ENCODE measurements around the gene SH3RF3. TPM values are rescaled to one million over a fixed set of nuclear protein-coding genes. Genes with fewer than 3 reads are reported as not detected.
A peak's percentile ranks its signal among the peaks of the same experiment; 100 is the strongest.

The SH3RF3 gene
- total and polyA plus RNA-seq, 12 donors = 0.72 to 19.1 (median 12.2) TPM

DNA sequence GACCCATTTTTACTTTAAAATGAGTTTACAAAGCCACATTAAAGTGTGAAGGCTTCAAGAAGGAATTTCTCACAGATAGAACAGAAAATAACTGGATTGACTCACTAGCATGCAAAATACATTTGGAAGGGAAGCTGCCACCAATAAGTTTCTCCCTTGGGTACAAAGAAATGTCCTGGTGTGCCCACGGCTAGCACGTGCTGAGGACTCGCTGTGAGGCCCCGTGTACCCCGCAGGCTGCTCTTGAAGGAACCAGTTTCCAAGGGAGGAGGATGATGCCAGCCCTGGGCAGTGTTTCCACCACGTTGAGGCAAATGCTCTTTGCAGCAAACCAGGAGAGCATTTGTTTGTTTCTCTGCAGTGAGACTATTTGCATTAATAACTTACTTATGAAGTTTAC is 207.3 kb downstream of the SH3RF3 start:
- H3K27me3 ChIP-seq = no peaks in the 10 kb centered on the region
- no peaks in the 10 kb centered on the region for H3K36me3 ChIP-seq (replicated peaks in 1 of 2)
- H3K27ac ChIP-seq = no peak overlapping the region
- no peak for TF ChIP-seq POLR2A (IDR thresholded peaks at IDR 0.05)
- TF ChIP-seq, protein P1, sequence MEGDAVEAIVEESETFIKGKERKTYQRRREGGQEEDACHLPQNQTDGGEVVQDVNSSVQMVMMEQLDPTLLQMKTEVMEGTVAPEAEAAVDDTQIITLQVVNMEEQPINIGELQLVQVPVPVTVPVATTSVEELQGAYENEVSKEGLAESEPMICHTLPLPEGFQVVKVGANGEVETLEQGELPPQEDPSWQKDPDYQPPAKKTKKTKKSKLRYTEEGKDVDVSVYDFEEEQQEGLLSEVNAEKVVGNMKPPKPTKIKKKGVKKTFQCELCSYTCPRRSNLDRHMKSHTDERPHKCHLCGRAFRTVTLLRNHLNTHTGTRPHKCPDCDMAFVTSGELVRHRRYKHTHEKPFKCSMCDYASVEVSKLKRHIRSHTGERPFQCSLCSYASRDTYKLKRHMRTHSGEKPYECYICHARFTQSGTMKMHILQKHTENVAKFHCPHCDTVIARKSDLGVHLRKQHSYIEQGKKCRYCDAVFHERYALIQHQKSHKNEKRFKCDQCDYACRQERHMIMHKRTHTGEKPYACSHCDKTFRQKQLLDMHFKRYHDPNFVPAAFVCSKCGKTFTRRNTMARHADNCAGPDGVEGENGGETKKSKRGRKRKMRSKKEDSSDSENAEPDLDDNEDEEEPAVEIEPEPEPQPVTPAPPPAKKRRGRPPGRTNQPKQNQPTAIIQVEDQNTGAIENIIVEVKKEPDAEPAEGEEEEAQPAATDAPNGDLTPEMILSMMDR (IDR thresholded peaks at IDR 0.05) = no peak
- no peak overlapping the region for H3K4me3 ChIP-seq
- WGBS, 4 donors = 66 to 81% (median 73%) methylated on average over 6 of the region's 6 CpGs
- H3K4me1 ChIP-seq (replicated peaks in 1 of 2) = peaks cover 7 to 17% of the 10 kb centered on the region in 2 donors
- intact Hi-C loops (cut with DNase I) = no loop called here
- no peak for DNase-seq
- H3K9me3 ChIP-seq (replicated peaks in 1 of 3) = no peaks in the 10 kb centered on the region

DNA sequence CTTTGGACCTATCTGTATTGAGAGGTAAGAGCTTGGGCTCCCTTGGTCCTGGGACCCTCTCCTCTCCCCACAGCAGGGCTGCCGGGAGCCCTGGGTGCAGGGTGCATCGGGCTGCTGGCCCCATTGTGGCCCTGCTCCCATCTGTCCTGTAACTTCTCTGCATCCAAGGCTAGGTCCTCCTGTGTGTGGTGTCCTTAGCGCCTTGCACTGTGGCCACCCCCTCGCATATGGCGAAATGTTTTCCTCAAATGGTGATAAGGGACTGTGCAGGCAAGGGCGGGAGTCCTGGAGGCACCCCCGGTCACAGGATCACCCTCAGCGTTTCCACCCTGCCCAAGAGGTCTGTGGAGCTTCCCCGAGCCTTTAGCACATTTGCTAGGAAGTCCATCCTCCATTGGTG is 208.2 kb downstream of the SH3RF3 start:
- intact Hi-C loops (cut with DNase I) = no loop called here
- no peak overlapping the region for H3K4me3 ChIP-seq
- peaks cover 7 to 11% of the 10 kb centered on the region in 2 donors for H3K4me1 ChIP-seq (replicated peaks in 1 of 2)
- no peak overlapping the region for H3K27ac ChIP-seq
- WGBS, 4 donors = 89 to 97% (median 95%) methylated on average over 8 to 9 of the region's 9 CpGs
- no peaks in the 10 kb centered on the region for H3K36me3 ChIP-seq (replicated peaks in 1 of 2)
- TF ChIP-seq, protein P1 (IDR thresholded peaks at IDR 0.05) = no peak
- TF ChIP-seq POLR2A (IDR thresholded peaks at IDR 0.05) = no peak
- no peaks in the 10 kb centered on the region for H3K9me3 ChIP-seq (replicated peaks in 1 of 3)
- no peaks in the 10 kb centered on the region for H3K27me3 ChIP-seq
- DNase-seq = no peak

DNA sequence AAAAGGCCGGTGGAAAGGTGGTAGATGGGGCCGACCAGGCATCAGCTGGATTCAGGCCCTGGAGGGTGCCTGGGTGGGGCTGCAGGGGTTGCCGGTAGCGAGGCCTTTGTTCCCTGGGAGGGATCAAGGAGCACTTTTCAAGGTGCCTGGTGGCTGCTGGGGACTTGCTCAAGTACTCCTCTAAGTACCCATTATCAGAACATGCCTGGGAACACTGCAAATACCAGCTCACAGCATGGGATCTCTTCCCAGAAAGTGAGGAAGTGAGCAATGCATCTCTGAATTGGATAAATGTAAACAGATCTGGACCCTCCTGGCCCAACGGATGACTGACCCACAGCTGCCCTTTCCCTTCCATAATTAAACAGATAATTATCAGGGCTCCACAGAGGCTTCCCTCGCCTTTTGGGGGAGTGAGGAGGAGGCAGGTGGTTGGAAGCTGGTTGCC is 210.5 kb downstream of the SH3RF3 start:
- DNase-seq = peak in 2 of 7 donors; percentile 14 to 28
- H3K27ac ChIP-seq = no peak overlapping the region
- WGBS, 4 donors = 60 to 88% (median 85%) methylated on average over 1 to 6 of the region's 6 CpGs
- H3K4me3 ChIP-seq = no peak overlapping the region
- H3K36me3 ChIP-seq (replicated peaks in 1 of 2) = no peaks in the 10 kb centered on the region
- no peaks in the 10 kb centered on the region for H3K27me3 ChIP-seq
- no peak for TF ChIP-seq POLR2A (IDR thresholded peaks at IDR 0.05)
- TF ChIP-seq, protein P1 (IDR thresholded peaks at IDR 0.05) = no peak
- H3K4me1 ChIP-seq (replicated peaks in 1 of 2) = no peaks in the 10 kb centered on the region
- no peaks in the 10 kb centered on the region for H3K9me3 ChIP-seq (replicated peaks in 1 of 3)
- intact Hi-C loops (cut with DNase I) = no loop called here

DNA sequence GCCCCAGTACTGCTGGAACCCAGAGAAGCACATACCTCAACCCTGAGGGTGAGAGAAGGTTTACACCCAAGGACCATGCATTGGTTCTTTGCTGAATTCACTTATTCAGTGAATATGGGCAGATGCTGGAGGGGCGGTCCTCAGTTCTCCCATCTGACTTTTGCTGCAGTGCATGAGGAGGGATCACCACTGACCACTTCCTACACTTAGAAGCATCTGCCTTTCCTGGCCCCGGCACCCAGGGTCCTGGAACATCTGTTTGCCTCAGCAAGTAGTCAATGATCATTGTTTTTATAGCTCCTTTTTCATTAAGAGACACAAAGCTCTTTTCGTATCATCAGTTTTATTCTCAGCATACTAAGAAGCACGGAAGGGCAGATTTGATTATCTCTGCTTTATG is 211.4 kb downstream of the SH3RF3 start:
- Histone ChIP-seq H3K27me3 (no peaks in the 10 kb centered on the region), H3K36me3 (replicated peaks in 1 of 2) (no peaks in the 10 kb centered on the region), H3K27ac (no peak overlapping the region), H3K4me3 (no peak overlapping the region), H3K4me1 (replicated peaks in 1 of 2) (no peaks in the 10 kb centered on the region), H3K9me3 (replicated peaks in 1 of 3) (no peaks in the 10 kb centered on the region)
- 95 to 98% (median 97%) methylated on average over 3 to 4 of the region's 4 CpGs for WGBS, 4 donors
- TF ChIP-seq, protein P1 (IDR thresholded peaks at IDR 0.05) = no peak
- TF ChIP-seq POLR2A (IDR thresholded peaks at IDR 0.05) = no peak
- peak in 1 of 7 donors; percentile 24 for DNase-seq
- intact Hi-C loops (cut with DNase I) = no loop called here

Data from adrenal gland (tissue), 12 donors.